B cell (primary cell): ENCODE measurements around the gene ANTXR1.

Source experiments
- CTCF ChIP-seq: fragments of 200-600 bp; IDR thresholded peaks from one replicate; pipeline ENCODE4 v1.8.0; 2022; ENCODE audit warnings: antibody characterized with exemption, mild to moderate bottlenecking
- EZH2 ChIP-seq: IDR thresholded peaks from 2 replicates; pipeline ENCODE4 v1.6.1; 2012; ENCODE audit warnings: borderline replicate concordance, low read depth, mild to moderate bottlenecking, moderate library complexity, low read length; ENCODE audit not compliant: insufficient read depth, poor library complexity, severe bottlenecking

- TF ChIP-seq CTCF (no peak), EZH2 (no peak)
These were observed 275.4 kb downstream of the ANTXR1 start for GRCh38 chr2:69288429-69288828.
